WI38 (cell line): ENCODE measurements around the gene SOST.
A peak's percentile ranks its signal among the peaks of the same experiment; 100 is the strongest.

Source experiments
- H3K4me3 ChIP-seq: 2 replicates; pipeline ENCODE4 v1.5.1; 2011; ENCODE audit warnings: low read depth, mild to moderate bottlenecking, control low read depth, low read length
- CTCF ChIP-seq: IDR thresholded peaks from 2 replicates; pipeline ENCODE4 v1.5.1; 2012; ENCODE audit warnings: low read depth, mild to moderate bottlenecking, control low read depth, low read length

The SOST gene

GRCh38 chr17:43723697-43724359 lies 34.8 kb downstream of the SOST start:
- TF ChIP-seq CTCF, result no peak
- no peak overlapping the region for H3K4me3 ChIP-seq

GRCh38 chr17:43722870-43723665 lies 35.5 kb downstream of the SOST start:
- H3K4me3 ChIP-seq, result no peak overlapping the region
- TF ChIP-seq CTCF, result no peak

- no peak overlapping the region for H3K4me3 ChIP-seq
- TF ChIP-seq CTCF, result no peak
Observed at GRCh38 chr17:43722269-43722619, 36.3 kb downstream of the SOST start.

GRCh38 chr17:43721537-43722268 lies 36.9 kb downstream of the SOST start:
- H3K4me3 ChIP-seq, result no peak overlapping the region
- no peak for TF ChIP-seq CTCF

- peak overlapping the region; percentile 54 for H3K4me3 ChIP-seq
- no peak for TF ChIP-seq CTCF
Observed at GRCh38 chr17:43720311-43721060, 38.1 kb downstream of the SOST start.

GRCh38 chr17:43719578-43719977 lies 39.0 kb downstream of the SOST start:
- no peak overlapping the region for H3K4me3 ChIP-seq
- no peak for TF ChIP-seq CTCF
